NB4 (cell line): Measurements from ENCODE around the gene POLR1C.

Experiments used
- CTCF ChIP-seq: IDR thresholded peaks from one replicate; pipeline ENCODE4 v1.5.1; 2012; ENCODE audit warnings: low read depth, low read length
- MYC ChIP-seq: IDR thresholded peaks from 2 replicates; pipeline ENCODE4 v1.6.1; 2011; ENCODE audit warnings: low read depth, low read length
- POLR2A ChIP-seq: IDR thresholded peaks from 2 replicates; pipeline ENCODE4 v1.6.1; 2011; ENCODE audit warnings: mild to moderate bottlenecking; ENCODE audit not compliant: insufficient read length; ENCODE audit errors: extremely low read depth

- TF ChIP-seq CTCF (no peak), POLR2A (no peak), MYC (no peak)
Observed at GRCh38 chr6:43490523-43490939, 26.4 kb upstream of the POLR1C start.
